ENCODE measurements around the gene GUK1.
"Not testable (repeated sequence)": the region's sequence is repeated elsewhere in the genome, so short reads cannot be mapped to it uniquely, and the experiment has no call there.

Gene GUK1

DNA sequence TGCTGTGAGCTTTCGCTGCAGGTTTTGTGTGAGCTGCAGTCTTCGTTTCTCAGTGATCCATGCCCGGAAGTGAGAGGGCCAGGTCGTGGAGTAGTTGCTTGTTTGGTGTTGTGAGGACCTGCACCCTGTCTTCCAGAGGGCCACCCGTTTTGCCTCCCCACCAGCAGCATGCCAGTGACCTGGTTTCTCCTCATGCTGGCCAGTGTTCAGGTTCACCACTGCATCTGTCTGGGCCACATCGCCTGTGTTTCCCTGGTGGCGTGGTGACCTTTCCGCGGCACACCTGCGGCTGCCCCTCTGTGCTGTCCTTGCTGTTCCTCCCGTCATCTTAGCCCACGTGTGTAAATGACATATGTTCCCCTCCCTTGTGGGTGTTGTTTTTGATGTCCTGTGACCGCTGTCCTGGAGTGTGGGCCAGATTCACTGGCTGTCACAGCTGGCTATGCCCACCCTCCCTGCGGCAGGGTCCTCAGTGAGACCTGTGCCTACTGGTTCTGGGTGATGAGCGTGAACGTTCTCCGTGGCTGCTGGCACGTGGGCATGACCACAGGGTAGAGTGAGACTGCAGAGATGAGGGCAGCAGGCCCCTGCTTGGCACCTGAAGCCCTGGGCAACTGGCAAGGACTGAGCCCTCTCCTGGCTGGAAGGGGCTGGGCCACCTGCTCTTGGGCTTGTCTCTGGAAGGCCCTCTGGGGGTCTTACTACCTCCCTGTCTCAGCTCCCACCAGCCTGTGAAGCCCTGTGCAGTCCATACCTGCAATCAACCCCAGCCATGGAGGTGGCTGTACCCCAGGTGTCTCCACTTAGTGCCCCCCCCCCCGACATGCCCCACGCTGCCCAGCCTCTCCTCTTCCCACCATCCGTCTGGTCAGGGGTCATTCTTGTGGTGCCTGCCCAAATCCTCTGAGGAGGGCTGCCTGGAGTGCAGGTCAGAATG lies 32.8 kb downstream of the GUK1 start:
- H3K4me3 ChIP-seq (ENCODE audit: low read length), result no peak overlapping the region
- DNase-seq (ENCODE audit: low read depth), result no peak
- TF ChIP-seq, protein P1, sequence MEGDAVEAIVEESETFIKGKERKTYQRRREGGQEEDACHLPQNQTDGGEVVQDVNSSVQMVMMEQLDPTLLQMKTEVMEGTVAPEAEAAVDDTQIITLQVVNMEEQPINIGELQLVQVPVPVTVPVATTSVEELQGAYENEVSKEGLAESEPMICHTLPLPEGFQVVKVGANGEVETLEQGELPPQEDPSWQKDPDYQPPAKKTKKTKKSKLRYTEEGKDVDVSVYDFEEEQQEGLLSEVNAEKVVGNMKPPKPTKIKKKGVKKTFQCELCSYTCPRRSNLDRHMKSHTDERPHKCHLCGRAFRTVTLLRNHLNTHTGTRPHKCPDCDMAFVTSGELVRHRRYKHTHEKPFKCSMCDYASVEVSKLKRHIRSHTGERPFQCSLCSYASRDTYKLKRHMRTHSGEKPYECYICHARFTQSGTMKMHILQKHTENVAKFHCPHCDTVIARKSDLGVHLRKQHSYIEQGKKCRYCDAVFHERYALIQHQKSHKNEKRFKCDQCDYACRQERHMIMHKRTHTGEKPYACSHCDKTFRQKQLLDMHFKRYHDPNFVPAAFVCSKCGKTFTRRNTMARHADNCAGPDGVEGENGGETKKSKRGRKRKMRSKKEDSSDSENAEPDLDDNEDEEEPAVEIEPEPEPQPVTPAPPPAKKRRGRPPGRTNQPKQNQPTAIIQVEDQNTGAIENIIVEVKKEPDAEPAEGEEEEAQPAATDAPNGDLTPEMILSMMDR (conservative IDR thresholded peaks at IDR 0.05; ENCODE audit: low read length), result no peak

DNA sequence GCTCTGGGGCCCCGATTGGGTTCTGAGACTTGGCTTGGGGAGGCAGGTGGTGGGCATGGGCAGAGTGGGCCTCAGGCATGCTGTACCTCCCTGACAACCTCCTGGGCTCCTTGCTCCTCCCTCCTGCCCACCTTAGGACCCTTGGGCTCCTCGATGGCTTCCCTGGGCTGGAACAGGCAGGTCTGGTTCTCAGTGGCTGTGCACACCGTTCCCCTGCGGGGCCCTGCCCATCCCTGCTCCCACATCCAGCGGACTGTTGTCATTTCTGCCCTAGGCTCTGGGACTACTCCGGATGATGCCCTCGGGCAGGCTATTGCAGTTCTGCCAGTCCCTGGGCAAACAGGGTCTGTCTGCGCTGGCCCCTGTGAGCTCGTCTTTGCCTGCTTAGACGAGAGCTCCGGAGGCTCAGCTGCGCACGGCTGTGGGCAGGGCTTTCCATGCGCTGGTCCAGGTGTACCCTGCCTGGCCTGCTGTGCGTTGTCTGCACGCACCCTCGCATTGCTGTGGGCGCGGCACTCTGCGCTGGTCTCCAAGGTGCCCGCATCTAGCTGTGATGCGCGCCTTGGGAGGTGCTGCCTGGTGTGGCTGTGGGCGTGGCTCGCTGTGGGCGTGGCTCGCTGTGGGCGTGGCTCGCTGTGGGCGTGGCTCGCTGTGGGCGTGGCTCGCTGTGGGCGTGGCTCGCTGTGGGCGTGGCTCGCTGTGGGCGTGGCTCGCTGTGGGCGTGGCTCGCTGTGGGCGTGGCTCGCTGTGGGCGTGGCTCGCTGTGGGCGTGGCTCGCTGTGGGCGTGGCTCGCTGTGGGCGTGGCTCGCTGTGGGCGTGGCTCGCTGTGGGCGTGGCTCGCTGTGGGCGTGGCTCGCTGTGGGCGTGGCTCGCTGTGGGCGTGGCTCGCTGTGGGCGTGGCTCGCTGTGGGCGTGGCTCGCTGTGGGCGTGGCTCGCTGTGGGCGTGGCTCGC lies 33.7 kb downstream of the GUK1 start:
- not testable (repeated sequence) for H3K4me3 ChIP-seq (ENCODE audit: low read length); DNase-seq (ENCODE audit: low read depth)

DNA sequence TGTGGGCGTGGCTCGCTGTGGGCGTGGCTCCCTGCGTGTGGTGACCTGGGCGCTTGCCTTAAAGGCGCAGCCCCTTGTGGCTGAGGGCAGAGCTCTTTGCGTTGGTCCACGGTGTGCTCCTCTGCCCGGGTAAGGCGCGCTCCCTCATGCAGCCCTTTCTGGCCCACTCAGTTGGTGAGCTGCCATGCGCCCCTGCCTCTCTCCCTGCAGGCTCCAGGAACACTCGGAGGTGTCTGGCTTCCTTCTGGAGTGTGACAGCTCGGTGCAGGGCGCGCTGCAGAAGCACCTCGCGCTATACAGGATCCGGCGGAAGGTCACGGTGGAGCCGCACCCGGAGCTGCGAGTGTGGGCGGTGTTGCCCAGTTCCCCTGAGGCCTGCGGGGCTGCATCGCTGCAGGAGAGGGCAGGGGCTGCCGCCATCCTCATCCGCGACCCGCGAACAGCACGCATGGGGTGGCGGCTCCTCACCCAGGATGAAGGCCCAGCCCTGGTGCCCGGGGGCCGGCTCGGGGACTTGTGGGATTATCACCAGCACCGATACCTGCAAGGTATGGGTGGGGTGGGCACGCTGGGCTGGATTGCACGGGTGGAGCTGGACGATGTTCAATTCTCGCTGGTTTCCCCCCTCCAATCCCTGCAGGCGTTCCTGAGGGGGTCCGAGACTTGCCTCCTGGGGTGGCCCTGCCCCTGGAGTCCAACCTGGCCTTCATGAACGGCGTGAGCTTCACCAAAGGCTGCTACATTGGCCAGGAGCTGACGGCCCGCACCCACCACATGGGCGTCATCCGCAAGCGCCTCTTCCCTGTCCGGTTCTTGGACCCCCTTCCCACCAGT lies 34.6 kb downstream of the GUK1 start:
- H3K4me3 ChIP-seq (ENCODE audit: low read length), result no peak overlapping the region
- TF ChIP-seq, protein P1 (conservative IDR thresholded peaks at IDR 0.05; ENCODE audit: low read length), result no peak
- DNase-seq (ENCODE audit: low read depth), result no peak

DNA sequence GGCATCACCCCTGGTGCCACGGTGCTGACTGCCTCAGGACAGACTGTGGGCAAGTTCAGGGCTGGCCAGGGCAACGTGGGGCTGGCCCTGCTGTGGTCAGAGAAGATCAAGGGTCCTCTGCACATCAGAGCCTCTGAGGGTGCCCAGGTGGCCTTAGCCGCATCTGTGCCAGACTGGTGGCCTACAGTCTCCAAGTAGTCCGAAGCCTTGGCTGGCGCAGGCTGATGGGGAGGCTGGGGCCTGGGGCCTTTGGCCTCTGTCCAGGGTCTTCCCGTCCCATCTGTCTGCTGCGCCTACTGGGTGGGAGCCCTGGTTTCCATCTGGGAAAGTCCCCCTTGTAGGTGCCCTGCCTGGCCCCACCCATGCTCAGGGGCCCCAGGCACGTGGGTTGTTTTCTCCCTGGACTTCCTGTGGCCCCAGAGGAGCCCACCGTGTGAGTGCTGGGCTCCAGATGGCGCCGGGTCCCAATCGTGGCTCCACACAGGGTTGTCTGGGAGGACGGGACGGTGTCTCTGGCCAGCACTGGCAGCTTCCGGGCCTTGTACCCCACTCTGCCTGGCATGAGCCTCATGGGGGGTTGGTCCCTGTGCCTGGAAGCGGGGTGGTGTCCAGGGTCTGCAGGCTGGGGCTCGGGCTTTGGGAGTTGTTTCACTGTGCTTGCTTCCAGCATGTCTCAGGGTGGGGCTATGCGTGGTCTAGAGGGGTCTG lies 35.4 kb downstream of the GUK1 start:
- DNase-seq (ENCODE audit: low read depth), result no peak
- TF ChIP-seq, protein P1 (conservative IDR thresholded peaks at IDR 0.05; ENCODE audit: low read length), result no peak
- no peak overlapping the region for H3K4me3 ChIP-seq (ENCODE audit: low read length)

DNA sequence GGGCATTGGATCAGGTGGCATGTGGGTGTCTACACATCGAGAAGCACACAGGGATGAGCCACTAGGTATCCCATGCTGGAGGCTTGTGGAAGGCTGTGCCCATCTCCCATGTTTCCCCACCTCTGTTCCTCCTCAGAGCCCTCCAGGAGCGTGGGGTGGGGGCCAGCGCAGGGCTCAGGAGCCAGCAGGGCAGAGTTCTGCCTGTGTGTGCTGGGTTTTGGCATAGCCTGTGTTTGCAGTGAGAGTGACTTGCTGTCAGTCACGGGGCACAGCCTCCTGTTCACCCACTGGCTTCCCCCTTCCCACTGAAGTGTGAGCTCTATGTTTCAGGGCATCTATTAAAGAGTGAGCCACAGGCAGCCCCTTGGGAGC lies 35.9 kb downstream of the GUK1 start:
- TF ChIP-seq, protein P1 (conservative IDR thresholded peaks at IDR 0.05; ENCODE audit: low read length), result no peak
- DNase-seq (ENCODE audit: low read depth), result no peak
- H3K4me3 ChIP-seq (ENCODE audit: low read length), result no peak overlapping the region

DNA sequence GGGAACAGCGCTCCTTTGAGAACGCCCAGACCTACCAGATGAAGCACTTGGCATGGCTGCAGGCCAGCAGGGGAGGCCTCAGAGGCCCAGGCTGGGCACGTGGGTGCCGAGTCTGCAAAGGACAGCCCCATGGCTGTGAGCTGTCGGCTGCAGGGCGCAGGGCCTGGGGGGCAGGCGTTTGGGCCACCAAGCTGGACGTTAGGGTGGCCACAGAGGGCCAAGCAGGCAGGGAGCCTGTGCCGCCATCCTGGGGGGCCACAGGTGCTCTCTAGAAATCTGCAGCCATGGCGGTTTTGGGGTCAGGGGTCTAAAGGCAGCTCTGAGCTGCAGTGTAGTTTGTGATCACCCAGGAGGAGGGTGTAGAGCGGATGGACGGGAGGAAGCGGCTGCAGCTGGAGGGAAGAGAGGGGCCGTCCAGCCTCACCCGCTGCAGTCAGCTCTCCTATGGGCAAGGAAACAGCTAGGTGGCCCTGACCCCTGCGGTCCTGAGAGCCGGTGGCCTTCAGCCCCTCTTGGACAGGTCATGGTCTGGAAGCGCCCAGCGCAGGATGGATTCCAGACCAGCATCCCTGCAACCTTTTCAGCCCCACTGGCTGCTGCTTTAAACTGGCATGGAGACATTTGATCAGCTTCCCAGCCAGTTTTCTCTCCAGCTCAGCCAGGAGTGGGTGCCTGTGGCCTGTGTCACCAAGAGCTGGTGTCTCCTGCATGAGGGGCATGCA lies 36.5 kb downstream of the GUK1 start:
- no peak for DNase-seq (ENCODE audit: low read depth)
- TF ChIP-seq, protein P1 (conservative IDR thresholded peaks at IDR 0.05; ENCODE audit: low read length), result no peak

More for the DNA sequence above, 36.5 kb downstream of the GUK1 start:
- H3K4me3 ChIP-seq (ENCODE audit: low read length), result no peak overlapping the region
